CD4-positive, alpha-beta T cell treated with Interleukin-6 at 100 ng/mL for 8 hours (primary cell): ENCODE measurements around the gene ST3GAL3.
"Not testable (repeated sequence)": the region's sequence is repeated elsewhere in the genome, so short reads cannot be mapped to it uniquely, and the experiment has no call there.

Experiments used
- DNase-seq: peaks from one replicate; pipeline ENCODE4 v3.0.0-alpha.2; 2020; ENCODE audit warnings: mixed read lengths, low spot score

The ST3GAL3 gene

GRCh38 chr1:43703836-43704235, 3.5 kb upstream of the ST3GAL3 start:
- no peak for DNase-seq

- no peak for DNase-seq
These were observed 2.5 kb upstream of the ST3GAL3 start for GRCh38 chr1:43704838-43705237.

GRCh38 chr1:43705334-43705733, 2.0 kb upstream of the ST3GAL3 start:
- no peak for DNase-seq

- no peak for DNase-seq
These were observed 1.2 kb upstream of the ST3GAL3 start for GRCh38 chr1:43705982-43706597.

- no peak for DNase-seq
These were observed 642 bp upstream of the ST3GAL3 start for GRCh38 chr1:43706598-43707189.

GRCh38 chr1:43708002-43708410, 670 bp downstream of the ST3GAL3 start:
- DNase-seq: no peak

- no peak for DNase-seq
These were observed 3.7 kb downstream of the ST3GAL3 start for GRCh38 chr1:43711049-43711448.

GRCh38 chr1:43711524-43712386, 4.4 kb downstream of the ST3GAL3 start:
- no peak for DNase-seq

GRCh38 chr1:43716559-43717281, 9.4 kb downstream of the ST3GAL3 start:
- DNase-seq: no peak

GRCh38 chr1:43719063-43719462, 11.7 kb downstream of the ST3GAL3 start:
- no peak for DNase-seq

- not testable (repeated sequence) for DNase-seq
These were observed 12.5 kb downstream of the ST3GAL3 start for GRCh38 chr1:43719670-43720419.

GRCh38 chr1:43722810-43723209, 15.5 kb downstream of the ST3GAL3 start:
- no peak for DNase-seq

- no peak for DNase-seq
These were observed 22.6 kb downstream of the ST3GAL3 start for GRCh38 chr1:43729816-43730463.

GRCh38 chr1:43731867-43732531, 24.7 kb downstream of the ST3GAL3 start:
- no peak for DNase-seq

- DNase-seq: no peak
These were observed 29.5 kb downstream of the ST3GAL3 start for GRCh38 chr1:43736819-43737218.

GRCh38 chr1:43742026-43742425, 34.7 kb downstream of the ST3GAL3 start:
- DNase-seq: no peak

- no peak for DNase-seq
These were observed 35.9 kb downstream of the ST3GAL3 start for GRCh38 chr1:43743206-43743605.

- DNase-seq: no peak
These were observed 40.4 kb downstream of the ST3GAL3 start for GRCh38 chr1:43747736-43748135.

GRCh38 chr1:43750083-43750482, 42.7 kb downstream of the ST3GAL3 start:
- DNase-seq: no peak

GRCh38 chr1:43753422-43753821, 46.1 kb downstream of the ST3GAL3 start:
- DNase-seq: no peak

GRCh38 chr1:43754892-43755291, 47.6 kb downstream of the ST3GAL3 start:
- no peak for DNase-seq
